Right ventricle myocardium superior (tissue), 1 donor: ENCODE data around the gene SMIM30. TPM values are rescaled to one million over a fixed set of nuclear protein-coding genes. Genes with fewer than 3 reads are reported as not detected.

ENCODE experiments used
- ATAC-seq: fragments of 200-7000 bp; cut with Tn5 transposase; one replicate; pipeline ENCODE4 v1.9.1; 2020; ENCODE audit warnings: mild to moderate bottlenecking; ENCODE audit not compliant: poor library complexity
- DNase-seq: peaks from one replicate; pipeline ENCODE4 v3.0.0-alpha.2; 2020
- intact Hi-C: fragments of 100-400 bp; cut with DNase I; formaldehyde crosslinking; loops from one replicate; pipeline ENCODE4 v1.11.2; 2022
- total RNA-seq: library from RNA; stranded (reverse); fragmentation: NEBNext Ultra II Directional; extraction: Animal tissue kit (Norgen Biotek cat#: 25700); gene quantifications from one replicate; pipeline ENCODE4 v1.2.1, GENCODE V29; 2021
- donor health status: DM: no; HTN: yes; CAD: no; lungs with severe emphysema.

The SMIM30 gene
- total RNA-seq, 1 donor from 2014 or later: 118 TPM

DNA sequence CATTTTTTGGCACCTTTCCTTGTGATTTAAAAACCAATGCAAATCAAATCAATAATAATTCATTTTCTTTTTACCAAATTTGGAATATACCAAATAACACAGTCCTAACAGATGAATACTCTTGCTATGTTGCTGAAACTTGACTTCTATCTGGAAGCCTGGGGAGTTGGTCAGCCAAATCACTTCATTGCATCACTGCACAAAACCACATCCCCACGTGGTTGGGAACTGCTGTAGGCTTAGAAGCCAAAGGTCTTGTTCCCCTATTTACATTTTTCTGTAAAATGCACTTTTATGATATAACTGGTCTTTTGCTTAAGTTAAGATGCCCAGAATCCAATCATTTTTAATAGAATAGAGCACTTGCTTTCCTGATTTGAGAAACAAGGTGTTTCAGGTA, 46.9 kb downstream of the SMIM30 start:
- ATAC-seq (no peak), DNase-seq (no peak)
- intact Hi-C loops: no loop called here

Other genes starting within 250 kb of the SMIM30 start
- 0.59 TPM for gene GPR85, start 31.7 kb downstream of the SMIM30 start, total RNA-seq